NCI-H1048 (cell line): ENCODE data around the gene BLTP2.
"Not testable (repeated sequence)": the region's sequence is repeated elsewhere in the genome, so short reads cannot be mapped to it uniquely, and the experiment has no call there.

ENCODE experiments used
- DNase-seq: peaks from one replicate; lab custom pipeline; 2025; lab: John Stamatoyannopoulos, UW

BLTP2 gene

DNA sequence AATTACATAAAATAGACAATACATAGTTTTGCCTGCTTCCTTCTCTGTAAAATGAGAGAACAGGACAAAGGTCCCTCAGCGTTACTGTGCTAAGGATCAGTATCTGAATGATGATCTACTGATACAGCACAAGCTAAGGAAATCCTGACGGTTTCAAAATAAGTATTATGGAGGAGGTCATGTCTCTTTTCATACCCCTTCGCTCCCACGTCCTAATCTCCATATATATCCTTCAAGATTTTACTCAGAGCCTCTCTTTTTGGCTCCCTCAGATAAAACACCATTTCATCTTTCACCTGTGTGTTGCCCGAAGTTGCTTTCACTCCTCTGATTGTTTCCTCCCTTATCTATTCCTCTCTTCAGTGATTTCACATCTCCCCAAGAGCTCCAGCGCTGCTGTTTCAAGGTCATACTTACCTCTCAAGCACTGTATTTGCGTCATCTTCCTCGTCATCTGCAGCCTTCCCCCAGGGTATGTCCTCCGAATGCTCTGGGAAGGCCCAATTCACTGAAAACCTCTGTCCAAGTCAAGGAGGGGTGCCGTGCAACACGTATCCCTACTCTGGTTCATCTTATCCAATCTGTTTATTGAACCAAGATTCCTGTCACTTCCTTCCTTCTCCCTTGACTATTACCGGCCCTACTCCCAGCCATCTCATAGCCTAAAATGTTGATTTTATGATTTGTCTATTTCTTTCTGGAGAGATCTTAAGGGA lies 1.2 kb upstream of the BLTP2 start:
- no peak for DNase-seq

DNA sequence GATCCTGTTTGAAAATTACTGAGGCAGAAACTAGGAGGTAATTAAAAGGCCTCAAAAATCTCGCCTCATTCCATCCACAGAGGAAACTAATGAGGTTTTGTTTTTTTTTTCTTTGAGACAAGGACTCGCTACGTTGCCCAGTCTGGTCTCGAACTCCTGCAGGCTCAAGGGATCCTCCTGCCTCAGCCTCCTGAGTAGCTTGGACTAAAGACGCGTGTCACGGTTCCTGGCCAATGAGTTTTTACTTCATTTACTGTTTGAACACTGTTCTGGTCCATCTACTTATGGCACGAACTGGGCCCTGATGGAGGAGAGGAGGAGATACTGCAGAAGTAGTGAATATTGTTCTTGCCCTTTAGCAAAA lies 600 bp upstream of the BLTP2 start:
- DNase-seq: no peak

DNA sequence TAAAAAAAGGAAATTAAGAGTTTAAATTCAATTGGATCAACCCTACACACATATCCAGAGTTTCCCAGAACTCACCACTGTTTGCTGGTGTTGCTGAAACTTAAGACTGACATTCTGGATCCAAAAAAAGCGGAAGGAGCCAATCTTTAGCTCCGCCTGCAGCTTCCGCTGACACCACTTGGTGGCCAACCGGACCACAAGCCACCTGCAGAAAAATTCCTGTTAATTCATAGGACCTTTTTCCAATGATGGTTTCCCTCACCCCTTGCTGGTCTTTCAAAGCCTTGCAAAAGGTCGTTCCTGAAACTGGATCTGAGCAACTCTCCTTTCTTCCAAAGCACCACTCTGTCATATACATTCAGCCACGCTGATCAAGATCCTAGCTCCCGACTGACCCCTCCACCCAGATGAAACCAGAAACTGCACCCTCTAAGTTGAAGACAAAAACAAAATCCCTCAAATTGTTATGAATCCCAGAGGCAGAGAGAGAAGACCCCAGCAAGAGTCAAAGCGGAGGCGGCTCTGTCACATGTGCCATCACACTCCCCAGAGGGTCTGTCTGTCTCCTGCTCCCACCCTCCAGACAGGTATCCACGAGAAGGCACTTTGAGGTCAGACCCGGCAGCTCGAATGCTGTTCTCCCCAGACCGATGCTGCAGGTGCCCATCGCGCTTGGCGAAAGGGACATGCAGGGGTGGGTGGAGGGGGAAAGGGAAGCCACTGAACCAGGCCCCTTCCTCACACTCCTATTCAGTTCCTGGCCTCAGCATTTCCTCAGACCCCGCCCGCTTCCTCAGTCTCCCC lies 773 bp downstream of the BLTP2 start:
- DNase-seq: no peak

- no peak for DNase-seq
Measured at GRCh38 chr17:28641579-28641978, 3.4 kb downstream of the BLTP2 start.

DNA sequence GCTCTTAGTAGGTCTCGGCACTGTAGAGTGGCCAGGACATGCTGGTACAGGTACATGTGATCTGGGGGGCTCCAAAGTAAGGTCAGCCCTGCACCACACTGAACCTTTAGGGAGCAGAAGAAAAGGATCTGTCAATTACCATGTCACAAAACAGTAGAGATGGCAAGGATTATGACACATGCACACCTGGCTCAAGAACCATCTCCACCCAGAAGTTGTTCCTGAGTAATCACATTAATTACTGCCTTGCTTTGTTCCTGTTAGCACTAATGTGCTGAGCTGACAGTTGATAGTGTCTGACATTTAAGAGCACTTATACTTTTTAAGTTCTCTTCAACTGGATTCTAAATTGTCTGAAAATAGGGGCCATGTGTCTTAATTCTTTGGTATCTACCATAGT lies 9.5 kb downstream of the BLTP2 start:
- DNase-seq: no peak

GRCh38 chr17:28634206-28634865 lies 10.6 kb downstream of the BLTP2 start:
- no peak for DNase-seq

GRCh38 chr17:28626818-28627217 lies 18.1 kb downstream of the BLTP2 start:
- DNase-seq: no peak

- no peak for DNase-seq
Measured at GRCh38 chr17:28624148-28624547, 20.8 kb downstream of the BLTP2 start.

GRCh38 chr17:28623696-28624095 lies 21.3 kb downstream of the BLTP2 start:
- DNase-seq: no peak

DNA sequence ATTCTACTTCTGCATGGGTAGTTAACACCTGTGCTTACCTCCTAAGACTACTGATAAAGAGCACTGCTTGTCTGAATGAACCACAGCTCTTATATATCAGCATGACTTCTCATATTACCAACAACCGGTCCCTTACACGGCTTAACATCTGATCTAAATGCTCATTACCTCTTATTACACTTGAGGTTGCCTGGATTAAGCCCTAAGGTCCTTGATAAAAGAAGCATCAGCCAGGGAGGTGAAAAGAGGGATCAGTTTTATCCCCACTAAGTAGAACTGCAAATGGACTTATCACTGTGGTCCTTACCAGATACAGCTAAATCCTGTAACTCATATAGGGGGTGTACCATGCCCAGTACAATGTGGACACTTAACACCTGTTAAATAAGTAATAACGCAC lies 22.8 kb downstream of the BLTP2 start:
- no peak for DNase-seq

DNA sequence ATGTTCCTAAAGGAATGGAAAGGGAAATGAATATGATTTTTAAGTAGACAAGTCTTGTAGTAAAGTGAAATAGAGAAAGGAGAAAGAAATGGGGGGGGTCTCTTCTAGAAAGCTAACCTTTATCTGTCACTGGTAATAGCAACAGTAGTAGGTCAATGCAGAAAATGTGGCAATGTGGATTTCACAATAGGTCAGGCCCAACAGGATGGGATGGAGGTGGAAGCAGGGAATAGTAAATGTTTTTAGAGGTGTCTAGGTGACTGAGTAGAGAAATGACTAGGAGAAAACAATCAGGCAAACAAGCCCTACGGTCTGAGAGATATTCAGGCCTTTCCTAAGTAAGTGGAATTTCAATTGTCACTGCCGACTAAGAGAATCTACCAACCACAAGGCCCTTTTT lies 24.9 kb downstream of the BLTP2 start:
- no peak for DNase-seq

GRCh38 chr17:28618464-28618863 lies 26.5 kb downstream of the BLTP2 start:
- DNase-seq: no peak

DNA sequence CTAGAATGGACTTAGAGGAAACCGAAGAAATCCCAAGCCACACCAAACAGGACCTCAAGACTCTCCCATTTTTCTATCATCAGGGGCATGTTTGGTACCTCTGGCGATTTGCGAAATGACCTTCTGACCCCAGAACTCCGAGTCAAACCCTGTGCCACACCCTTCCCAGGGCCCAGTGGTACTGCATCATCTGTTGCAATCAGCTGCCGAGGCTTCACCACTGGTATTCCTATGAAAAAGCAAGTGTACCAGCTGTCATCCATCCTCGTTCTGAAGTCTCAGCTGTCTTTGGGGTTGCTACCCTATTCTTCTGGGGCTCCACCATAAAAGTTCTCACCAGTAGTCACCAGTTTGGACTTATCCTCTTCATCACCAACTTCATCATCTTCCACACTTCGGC lies 28.7 kb downstream of the BLTP2 start:
- DNase-seq: no peak

DNA sequence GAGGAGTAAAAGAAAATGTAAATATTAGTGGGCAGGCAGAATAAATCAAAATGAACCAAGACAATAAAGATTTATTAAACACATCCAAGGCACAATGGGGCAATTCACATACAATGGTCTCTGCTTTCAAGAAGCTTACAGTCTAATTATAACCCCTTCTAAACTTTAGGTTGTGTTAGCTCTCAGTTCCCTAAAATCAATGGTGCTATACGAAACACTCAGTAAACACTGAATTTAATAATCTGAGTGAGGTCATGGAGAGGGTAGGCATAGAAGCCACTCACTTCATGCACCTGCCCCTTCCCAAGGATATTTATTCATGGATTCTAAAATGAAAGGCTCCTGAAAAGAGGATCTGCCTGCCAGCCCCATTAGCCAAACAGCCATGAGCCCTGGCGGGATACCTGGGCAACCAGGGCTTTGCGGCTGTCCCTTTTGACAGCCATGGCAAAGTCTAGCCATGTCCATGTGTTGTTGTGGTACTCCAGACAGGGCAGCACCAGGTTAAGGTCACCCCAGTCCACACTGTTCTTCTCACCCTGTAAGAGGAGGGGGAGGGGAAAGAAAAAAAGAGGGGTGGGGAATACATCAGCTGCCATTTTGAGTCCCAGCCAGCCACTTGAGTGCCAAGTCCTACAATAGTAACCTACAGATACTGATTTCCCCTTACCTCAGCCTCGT lies 29.6 kb downstream of the BLTP2 start:
- no peak for DNase-seq

- DNase-seq: no peak
Measured at GRCh38 chr17:28613931-28614381, 31.0 kb downstream of the BLTP2 start, which contains the start of gene RSKR. Gene RSKR, minus strand, starts transcription at chr17:28614185. Its CDS starts 24 bp downstream, at chr17:28614161.

DNA sequence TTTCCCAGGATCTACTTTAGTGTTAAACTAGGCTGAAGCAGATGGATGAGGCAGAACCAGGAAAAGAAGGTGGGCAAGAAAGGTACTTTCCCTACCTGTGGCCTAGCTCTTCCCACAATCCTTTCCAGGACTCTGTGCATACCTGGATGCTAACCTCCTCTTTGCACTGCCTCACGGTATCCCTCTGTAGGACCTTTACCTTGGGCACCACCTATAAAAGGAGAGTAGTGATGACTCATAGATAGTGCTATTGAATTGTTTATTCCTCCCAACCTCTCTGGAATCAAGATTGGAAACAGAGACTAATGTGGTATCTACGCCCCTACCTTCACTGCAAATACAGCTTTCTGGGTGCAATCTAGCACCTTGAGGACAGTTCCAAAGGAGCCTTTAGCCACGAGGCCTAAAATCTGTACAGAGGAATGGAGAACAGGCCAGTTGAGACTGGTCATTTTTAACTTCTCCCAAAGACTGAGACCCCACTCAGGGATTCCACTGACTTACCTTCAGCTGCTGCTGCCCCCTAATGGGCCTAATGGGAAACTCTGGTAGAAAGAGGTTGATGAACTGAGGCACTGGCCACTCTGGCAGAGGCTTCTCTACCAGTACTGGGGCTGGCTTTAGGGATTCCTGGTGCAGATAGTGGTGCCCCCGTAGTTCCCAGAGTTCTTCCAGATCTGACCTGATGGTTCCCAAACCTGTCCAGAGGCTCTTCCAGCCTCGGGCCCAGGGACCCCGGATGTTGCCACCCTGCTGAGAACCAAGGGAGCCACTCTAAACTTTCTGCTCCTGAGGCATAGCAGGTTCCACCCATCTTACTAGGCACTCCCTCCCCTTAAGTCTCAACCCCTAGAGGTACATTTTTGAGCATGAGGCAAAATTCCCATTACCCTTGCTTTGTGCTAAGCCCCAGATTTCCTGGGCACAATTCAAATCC lies 31.8 kb downstream of the BLTP2 start:
- no peak for DNase-seq

DNA sequence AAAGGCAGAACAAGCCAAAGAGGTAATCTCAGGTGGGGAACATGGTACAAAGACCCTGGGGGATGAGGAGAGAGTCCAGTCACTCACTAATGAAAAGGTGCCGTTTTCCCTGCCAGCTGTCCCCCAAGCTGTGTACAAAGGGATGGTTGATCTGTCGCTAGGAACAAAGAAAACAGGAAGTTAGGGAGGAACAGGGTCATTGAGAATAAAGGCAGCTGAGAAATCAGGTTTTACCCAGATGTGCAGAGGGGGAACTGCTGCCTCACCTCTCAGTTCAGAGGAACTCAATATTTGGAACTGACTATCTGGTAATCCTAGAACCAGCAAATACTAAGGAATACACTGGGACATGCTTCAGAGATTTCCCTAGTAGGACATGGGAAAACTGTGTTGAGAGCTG lies 32.4 kb downstream of the BLTP2 start:
- DNase-seq: no peak

DNA sequence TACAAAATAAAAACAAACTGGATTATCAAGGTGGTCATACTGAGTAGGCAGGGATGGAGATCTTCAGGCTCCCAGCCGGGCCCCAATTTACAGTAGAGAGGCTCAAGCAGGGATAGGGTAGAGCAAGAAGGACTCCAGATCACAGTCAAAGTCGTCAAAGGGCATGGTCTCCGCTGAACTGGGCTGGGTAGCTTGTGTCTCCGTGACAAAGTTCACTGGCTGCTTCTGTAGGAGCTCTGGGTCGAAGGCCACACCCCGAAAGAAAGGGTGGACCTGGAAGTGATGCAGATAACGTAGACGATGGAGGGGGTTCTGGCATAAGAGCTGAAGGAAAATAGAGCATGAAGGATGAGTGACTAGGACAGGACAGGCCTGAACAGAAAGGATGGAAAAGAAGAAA lies 34.6 kb downstream of the BLTP2 start:
- DNase-seq: no peak

GRCh38 chr17:28604031-28604430 lies 40.9 kb downstream of the BLTP2 start:
- DNase-seq: not testable (repeated sequence)

- DNase-seq: peak; percentile 25
Measured at GRCh38 chr17:28599311-28600184, 45.4 kb downstream of the BLTP2 start.
